A172 (cell line): ENCODE data around the gene RTL10. TPM values are rescaled to one million over a fixed set of nuclear protein-coding genes. Genes with fewer than 3 reads are reported as not detected.
"Not testable (repeated sequence)": the region's sequence is repeated elsewhere in the genome, so short reads cannot be mapped to it uniquely, and the experiment has no call there.

Experiments used
- DNase-seq: peaks from one replicate; pipeline ENCODE4 v3.0.0-alpha.2; 2015; ENCODE audit warnings: low spot score
- total RNA-seq: library from RNA; depleted of rRNA; stranded (reverse); fragments of >200 nt; shearing (Covaris generic); gene quantifications from 2 replicates; pipeline ENCODE4 v1.2.3, GENCODE V29; 2014

Gene RTL10
- total RNA-seq, 1 experiment from 2014 or later, result 11.7 TPM

- DNase-seq, result no peak
Observed at GRCh38 chr22:19889951-19890350, 35.3 kb upstream of the RTL10 start.

- no peak for DNase-seq
Observed at GRCh38 chr22:19888131-19888746, 33.6 kb upstream of the RTL10 start.

GRCh38 chr22:19887256-19887985 is 32.7 kb upstream of the RTL10 start:
- DNase-seq, result no peak

GRCh38 chr22:19886605-19887255 is 32.1 kb upstream of the RTL10 start:
- DNase-seq, result peak; percentile 42

- no peak for DNase-seq
Observed at GRCh38 chr22:19885841-19886592, 31.3 kb upstream of the RTL10 start.

- no peak for DNase-seq
Observed at GRCh38 chr22:19884954-19885751, 30.5 kb upstream of the RTL10 start.

GRCh38 chr22:19884161-19884953 is 29.7 kb upstream of the RTL10 start:
- DNase-seq, result no peak

GRCh38 chr22:19883446-19883845 is 28.8 kb upstream of the RTL10 start:
- DNase-seq, result not testable (repeated sequence)

GRCh38 chr22:19882446-19883381 is 28.0 kb upstream of the RTL10 start:
- no peak for DNase-seq

- peak; percentile 95 for DNase-seq
Observed at GRCh38 chr22:19880786-19881569, 26.3 kb upstream of the RTL10 start.

- no peak for DNase-seq
Observed at GRCh38 chr22:19879992-19880785, 25.5 kb upstream of the RTL10 start.

- DNase-seq, result no peak
Observed at GRCh38 chr22:19879643-19879991, 24.9 kb upstream of the RTL10 start.

GRCh38 chr22:19879246-19879570 is 24.5 kb upstream of the RTL10 start:
- no peak for DNase-seq

- no peak for DNase-seq
Observed at GRCh38 chr22:19878461-19879245, 24.0 kb upstream of the RTL10 start.

GRCh38 chr22:19877626-19878339 is 23.1 kb upstream of the RTL10 start:
- DNase-seq, result no peak

GRCh38 chr22:19876941-19877625 is 22.4 kb upstream of the RTL10 start:
- DNase-seq, result no peak
